ENCODE measurements around the gene CD86. TPM values are rescaled to one million over a fixed set of nuclear protein-coding genes. Genes with fewer than 3 reads are reported as not detected.

The CD86 gene
- polyA plus RNA-seq, 3 donors: 75.7 to 321 (median 273) TPM

GRCh38 chr3:122111974-122112373 lies 56.8 kb downstream of the CD86 start:
- no peaks in the 10 kb centered on the region for H3K79me2 ChIP-seq (ENCODE audit: insufficient read depth, low read length)
- no peak overlapping the region for H2AFZ ChIP-seq (ENCODE audit: insufficient read depth, low read depth, low read length, poor library complexity, severe bottlenecking)
- no peak overlapping the region for H3K4me2 ChIP-seq (replicated peaks; ENCODE audit: extremely low read depth, low read length, poor library complexity, severe bottlenecking)
- peaks cover 70 to 82% of the 10 kb centered on the region in 2 donors for H3K36me3 Mint-ChIP-seq
- no peak overlapping the region for H3K4me3 Mint-ChIP-seq
- H3K27ac Mint-ChIP-seq: peak overlapping the region in 1 of 7 donors; percentile 1
- peaks cover 0 to 3% of the 10 kb centered on the region in 2 donors for H3K4me1 ChIP-seq (ENCODE audit: control insufficient read depth in 1 of 2, insufficient read depth in 2 of 2, low read length in 2 of 2)
- H3K27me3 ChIP-seq (ENCODE audit: control insufficient read depth in 2 of 2, insufficient read depth in 2 of 2, low read length in 2 of 2): no peaks in the 10 kb centered on the region
- H3K27me3 Mint-ChIP-seq (ENCODE audit: low read depth in 3 of 3): peaks cover 0 to 1% (median 1%) of the 10 kb centered on the region in 3 donors
- WGBS (ENCODE audit: insufficient coverage): no CpG with 5 or more reads among the region's 1 CpG
- no peaks in the 10 kb centered on the region for H4K20me1 ChIP-seq (ENCODE audit: insufficient read depth, low read length)
- DNase-seq: no peak
- H3K9me3 Mint-ChIP-seq: peaks cover 0 to 6% (median 2%) of the 10 kb centered on the region in 7 donors
- peaks cover 54 to 81% of the 10 kb centered on the region in 2 donors for H3K36me3 ChIP-seq (replicated peaks in 1 of 2; ENCODE audit: control insufficient read depth in 1 of 2, insufficient read depth in 2 of 2, low read length in 2 of 2)
- intact Hi-C loops (cut with micrococcal nuclease): no loop called here
- TF ChIP-seq, protein P1, sequence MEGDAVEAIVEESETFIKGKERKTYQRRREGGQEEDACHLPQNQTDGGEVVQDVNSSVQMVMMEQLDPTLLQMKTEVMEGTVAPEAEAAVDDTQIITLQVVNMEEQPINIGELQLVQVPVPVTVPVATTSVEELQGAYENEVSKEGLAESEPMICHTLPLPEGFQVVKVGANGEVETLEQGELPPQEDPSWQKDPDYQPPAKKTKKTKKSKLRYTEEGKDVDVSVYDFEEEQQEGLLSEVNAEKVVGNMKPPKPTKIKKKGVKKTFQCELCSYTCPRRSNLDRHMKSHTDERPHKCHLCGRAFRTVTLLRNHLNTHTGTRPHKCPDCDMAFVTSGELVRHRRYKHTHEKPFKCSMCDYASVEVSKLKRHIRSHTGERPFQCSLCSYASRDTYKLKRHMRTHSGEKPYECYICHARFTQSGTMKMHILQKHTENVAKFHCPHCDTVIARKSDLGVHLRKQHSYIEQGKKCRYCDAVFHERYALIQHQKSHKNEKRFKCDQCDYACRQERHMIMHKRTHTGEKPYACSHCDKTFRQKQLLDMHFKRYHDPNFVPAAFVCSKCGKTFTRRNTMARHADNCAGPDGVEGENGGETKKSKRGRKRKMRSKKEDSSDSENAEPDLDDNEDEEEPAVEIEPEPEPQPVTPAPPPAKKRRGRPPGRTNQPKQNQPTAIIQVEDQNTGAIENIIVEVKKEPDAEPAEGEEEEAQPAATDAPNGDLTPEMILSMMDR (IDR thresholded peaks at IDR 0.05): no peak
- no peaks in the 10 kb centered on the region for H3K9me3 ChIP-seq (replicated peaks in 1 of 2; ENCODE audit: control insufficient read depth in 1 of 2, insufficient read depth in 1 of 2, low read length in 2 of 2)
- no peak overlapping the region for H3K9ac ChIP-seq (ENCODE audit: insufficient read depth, low read length, poor library complexity, severe bottlenecking)
- no peaks in the 10 kb centered on the region for H3K4me1 Mint-ChIP-seq
- H3K27ac ChIP-seq (ENCODE audit: low read depth in 1 of 2, low read length in 2 of 2): no peak overlapping the region
- no peak overlapping the region for H3K4me3 ChIP-seq (replicated peaks in 1 of 3; ENCODE audit: low read depth in 2 of 3, low read length in 3 of 3)

DNA sequence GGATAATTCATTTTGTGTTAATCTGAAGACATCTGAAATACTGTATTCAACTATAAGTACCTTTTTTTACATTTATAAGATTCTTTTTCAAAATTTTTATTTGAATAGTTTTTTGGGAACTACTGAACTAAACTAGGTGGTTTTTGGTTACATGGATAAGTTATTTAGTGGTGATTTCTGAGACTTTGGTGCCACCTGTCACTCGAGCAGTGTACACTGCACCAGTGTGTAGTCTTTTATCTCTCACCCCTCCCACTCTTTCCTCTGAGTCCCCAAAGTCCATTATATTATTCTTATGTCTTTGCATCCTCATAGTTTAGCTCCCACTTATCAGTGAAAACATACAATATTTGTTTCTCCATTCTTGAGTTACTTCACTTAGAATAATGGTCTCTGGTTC lies 57.6 kb downstream of the CD86 start:
- H3K4me1 Mint-ChIP-seq: no peaks in the 10 kb centered on the region
- H3K9me3 ChIP-seq (replicated peaks in 1 of 2; ENCODE audit: control insufficient read depth in 1 of 2, insufficient read depth in 1 of 2, low read length in 2 of 2): no peaks in the 10 kb centered on the region
- H3K4me1 ChIP-seq (ENCODE audit: control insufficient read depth in 1 of 2, insufficient read depth in 2 of 2, low read length in 2 of 2): peaks cover 0 to 3% of the 10 kb centered on the region in 2 donors
- H3K36me3 ChIP-seq (replicated peaks in 1 of 2; ENCODE audit: control insufficient read depth in 1 of 2, insufficient read depth in 2 of 2, low read length in 2 of 2): peaks cover 52 to 81% of the 10 kb centered on the region in 2 donors
- intact Hi-C loops (cut with micrococcal nuclease): no loop called here
- no peak overlapping the region for H3K4me2 ChIP-seq (replicated peaks; ENCODE audit: extremely low read depth, low read length, poor library complexity, severe bottlenecking)
- H3K27ac ChIP-seq (ENCODE audit: low read depth in 1 of 2, low read length in 2 of 2): no peak overlapping the region
- no CpG with 5 or more reads among the region's 1 CpG for WGBS (ENCODE audit: insufficient coverage)
- no peak overlapping the region for H3K27ac Mint-ChIP-seq
- DNase-seq: no peak
- TF ChIP-seq, protein P1 (IDR thresholded peaks at IDR 0.05): no peak
- no peaks in the 10 kb centered on the region for H4K20me1 ChIP-seq (ENCODE audit: insufficient read depth, low read length)
- no peak overlapping the region for H3K9ac ChIP-seq (ENCODE audit: insufficient read depth, low read length, poor library complexity, severe bottlenecking)
- no peaks in the 10 kb centered on the region for H3K27me3 ChIP-seq (ENCODE audit: control insufficient read depth in 2 of 2, insufficient read depth in 2 of 2, low read length in 2 of 2)
- H3K4me3 ChIP-seq (replicated peaks in 1 of 3; ENCODE audit: low read depth in 2 of 3, low read length in 3 of 3): no peak overlapping the region
- peaks cover 0 to 1% (median 0%) of the 10 kb centered on the region in 3 donors for H3K27me3 Mint-ChIP-seq (ENCODE audit: low read depth in 3 of 3)
- H3K79me2 ChIP-seq (ENCODE audit: insufficient read depth, low read length): no peaks in the 10 kb centered on the region
- no peak overlapping the region for H2AFZ ChIP-seq (ENCODE audit: insufficient read depth, low read depth, low read length, poor library complexity, severe bottlenecking)
- peaks cover 70 to 82% of the 10 kb centered on the region in 2 donors for H3K36me3 Mint-ChIP-seq
- no peak overlapping the region for H3K4me3 Mint-ChIP-seq
- peaks cover 0 to 6% (median 2%) of the 10 kb centered on the region in 7 donors for H3K9me3 Mint-ChIP-seq

Measured in CD14-positive monocyte (primary cell).